Smooth muscle cell (in vitro differentiated cells): ENCODE measurements around the gene TRAPPC6A. TPM values are rescaled to one million over a fixed set of nuclear protein-coding genes. Genes with fewer than 3 reads are reported as not detected.

Experiments used
- DNase-seq: peaks from one replicate; lab custom pipeline; 2025; ENCODE audit not compliant: unreplicated experiment; lab: John Stamatoyannopoulos, UW
- H2AFZ ChIP-seq: fragments of 200-600 bp; sonication (generic); 2 replicates; pipeline ENCODE4 v1.6.0; 2016; ENCODE audit warnings: antibody characterized with exemption, low read depth, mild to moderate bottlenecking
- H3F3A ChIP-seq: fragments of 200-600 bp; sonication (generic); 2 replicates; pipeline ENCODE4 v1.6.0; 2017; ENCODE audit warnings: antibody characterized with exemption, low read depth
- H3K27ac ChIP-seq: fragments of 200-600 bp; sonication (generic); 2 replicates; pipeline ENCODE4 v1.5.1; 2016; ENCODE audit warnings: low read depth, mild to moderate bottlenecking
- H3K27me3 ChIP-seq: fragments of 200-600 bp; sonication (generic); 2 replicates; pipeline ENCODE4 v1.6.1; 2016; ENCODE audit warnings: low read depth, mild to moderate bottlenecking
- H3K36me3 ChIP-seq: fragments of 200-600 bp; sonication (generic); 2 replicates; pipeline ENCODE4 v1.5.1; 2016; ENCODE audit warnings: low read depth
- H3K4me1 ChIP-seq: fragments of 200-600 bp; sonication (generic); 2 replicates; pipeline ENCODE4 v1.5.1; 2016; ENCODE audit warnings: low read depth
- H3K4me2 ChIP-seq: fragments of 200-600 bp; sonication (generic); 2 replicates; pipeline ENCODE4 v1.6.0; 2016; ENCODE audit warnings: mild to moderate bottlenecking
- H3K4me3 ChIP-seq: fragments of 200-600 bp; sonication (generic); 2 replicates; pipeline ENCODE4 v1.5.1; 2016; ENCODE audit warnings: mild to moderate bottlenecking
- H3K79me2 ChIP-seq: fragments of 200-600 bp; sonication (generic); 2 replicates; pipeline ENCODE4 v1.6.0; 2016; ENCODE audit warnings: low read depth, mild to moderate bottlenecking
- H3K9ac ChIP-seq: fragments of 200-600 bp; sonication (generic); 2 replicates; pipeline ENCODE4 v1.6.0; 2016; ENCODE audit warnings: low read depth
- H3K9me3 ChIP-seq: fragments of 200-600 bp; sonication (generic); replicated peaks from 2 replicates; pipeline ENCODE4 v1.5.1; 2016; ENCODE audit warnings: low read depth
- H4K20me1 ChIP-seq: fragments of 200-600 bp; sonication (generic); 2 replicates; pipeline ENCODE4 v1.6.0; 2016; ENCODE audit warnings: low read depth
- CTCF ChIP-seq: fragments of 200-600 bp; sonication (generic); IDR thresholded peaks from 2 replicates; pipeline ENCODE4 v1.5.1; 2017; ENCODE audit warnings: borderline replicate concordance, mild to moderate bottlenecking, antibody characterized with exemption; ENCODE audit not compliant: insufficient read depth, poor library complexity, severe bottlenecking
- WGBS: methylation state at CpG from one replicate; pipeline ENCODE4 v1.1.7; 2016; ENCODE audit warnings: low lambda C conversion rate; 5-methylcytosine and 5-hydroxymethylcytosine counted together
- polyA plus RNA-seq: library from polyadenylated mRNA; unstranded; fragments of >200 nt; fragmentation: Nextera tagmentation; extraction: Ambion mirVana; gene quantifications from 2 replicates; pipeline ENCODE4 v1.2.1, GENCODE V29; 2016
- total RNA-seq: library from RNA; depleted of rRNA; stranded (reverse); fragments of >200 nt; gene quantifications from 2 replicates; pipeline ENCODE4 v1.2.3, GENCODE V29; 2014

TRAPPC6A gene
- total and polyA plus RNA-seq, 2 experiments from 2014 or later: 10.2 to 32.2 TPM

- 90% methylated on average over 17 of the region's 23 CpGs for WGBS
- Histone ChIP-seq H4K20me1 (no peaks in the 10 kb centered on the region), H3K27ac (no peak overlapping the region)
Measured at GRCh38 chr19:45213031-45213430, 35.0 kb upstream of the TRAPPC6A start.

DNA sequence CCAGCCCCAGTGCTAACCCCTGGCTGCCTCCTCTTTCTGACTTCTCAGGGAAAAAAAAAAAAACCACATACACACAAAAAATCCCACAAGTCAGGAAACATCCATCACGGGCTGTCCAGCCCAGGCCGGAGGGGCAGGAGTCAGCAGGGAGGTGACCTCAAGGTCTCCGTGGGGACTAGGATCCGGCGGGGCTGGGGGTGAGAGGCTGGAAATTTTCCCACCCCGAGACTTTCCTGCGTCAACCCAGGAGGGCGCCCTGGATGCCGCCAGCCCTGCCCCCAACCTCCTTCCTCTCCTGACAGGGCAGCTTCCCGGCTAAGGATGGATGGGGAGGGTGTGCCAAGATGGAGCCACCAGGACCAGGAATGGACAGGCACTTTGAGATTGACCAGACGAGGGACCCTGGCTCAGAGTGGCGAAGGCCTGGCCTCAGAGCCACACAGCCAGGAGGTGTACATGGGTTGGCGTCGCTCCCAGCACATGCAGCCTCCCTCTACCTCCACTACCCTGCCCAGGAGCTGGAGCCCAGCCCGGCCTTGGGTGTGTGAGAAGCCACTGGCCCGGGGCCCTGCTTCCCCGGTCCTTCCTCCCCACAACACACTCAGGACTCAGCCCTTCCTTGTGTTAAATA, 33.8 kb upstream of the TRAPPC6A start:
- Histone ChIP-seq H3K9ac (no peak overlapping the region), H3K27me3 (peaks cover 10% of the 10 kb centered on the region), H3K9me3 (no peaks in the 10 kb centered on the region), H3K36me3 (no peaks in the 10 kb centered on the region), H3K4me1 (no peaks in the 10 kb centered on the region), H4K20me1 (no peaks in the 10 kb centered on the region), H2AFZ (no peak overlapping the region), H3K27ac (no peak overlapping the region), H3F3A (no peaks in the 10 kb centered on the region), H3K79me2 (no peaks in the 10 kb centered on the region), H3K4me2 (no peak overlapping the region), H3K4me3 (no peak overlapping the region)
- TF ChIP-seq CTCF: no peak
- WGBS: 80% methylated on average over 17 of the region's 17 CpGs
- DNase-seq: no peak

More at GRCh38 chr19:45213031-45213430, 35.0 kb upstream of the TRAPPC6A start:
- no peaks in the 10 kb centered on the region for H3K4me1 ChIP-seq
- no peak for DNase-seq
- no peak for TF ChIP-seq CTCF
- no peaks in the 10 kb centered on the region for H3K9me3 ChIP-seq
- peaks cover 21% of the 10 kb centered on the region for H3K27me3 ChIP-seq
- no peak overlapping the region for H3K9ac ChIP-seq
- no peaks in the 10 kb centered on the region for H3K79me2 ChIP-seq
- H2AFZ ChIP-seq: no peak overlapping the region
- no peaks in the 10 kb centered on the region for H3F3A ChIP-seq
- no peak overlapping the region for H3K4me2 ChIP-seq
- H3K4me3 ChIP-seq: no peak overlapping the region
- H3K36me3 ChIP-seq: no peaks in the 10 kb centered on the region

DNA sequence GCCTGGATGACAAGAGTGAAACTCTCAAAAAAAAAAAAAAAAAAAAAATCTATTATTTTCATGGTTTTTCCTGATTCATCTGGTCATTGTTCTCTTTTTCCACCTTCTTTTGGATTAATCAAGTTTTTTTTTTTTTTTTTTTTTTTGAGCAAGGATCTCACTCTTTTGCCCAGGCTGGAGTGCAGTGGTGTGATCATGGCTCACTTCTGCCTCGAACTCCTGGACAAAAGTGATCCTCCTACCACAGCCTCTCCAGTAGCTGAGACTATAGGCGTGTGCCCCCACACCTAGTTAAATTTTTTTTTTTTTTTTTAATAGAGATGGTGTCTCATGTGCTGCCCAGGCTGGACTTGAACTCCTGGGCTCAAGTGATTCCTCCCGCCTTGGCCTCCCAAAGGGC, 28.3 kb upstream of the TRAPPC6A start:
- Histone ChIP-seq H3K4me2 (no peak overlapping the region), H3K4me3 (no peak overlapping the region), H3K27me3 (no peaks in the 10 kb centered on the region), H3K36me3 (no peaks in the 10 kb centered on the region), H3F3A (no peaks in the 10 kb centered on the region), H3K9me3 (no peaks in the 10 kb centered on the region), H2AFZ (no peak overlapping the region), H3K27ac (no peak overlapping the region), H3K79me2 (no peaks in the 10 kb centered on the region), H3K9ac (no peak overlapping the region), H4K20me1 (no peaks in the 10 kb centered on the region), H3K4me1 (no peaks in the 10 kb centered on the region)
- no peak for TF ChIP-seq CTCF
- DNase-seq: no peak
- 83% methylated on average over 3 of the region's 3 CpGs for WGBS

GRCh38 chr19:45205810-45206209, 27.8 kb upstream of the TRAPPC6A start:
- Histone ChIP-seq H3K27me3 (no peaks in the 10 kb centered on the region), H3K9ac (no peak overlapping the region), H3K4me2 (no peak overlapping the region), H3K79me2 (no peaks in the 10 kb centered on the region), H3K9me3 (no peaks in the 10 kb centered on the region), H3K4me1 (no peaks in the 10 kb centered on the region), H4K20me1 (no peaks in the 10 kb centered on the region), H3F3A (no peaks in the 10 kb centered on the region), H3K27ac (no peak overlapping the region), H2AFZ (no peak overlapping the region), H3K4me3 (no peak overlapping the region), H3K36me3 (no peaks in the 10 kb centered on the region)
- TF ChIP-seq CTCF: no peak
- WGBS: 80% methylated on average over 12 of the region's 12 CpGs
- no peak for DNase-seq
